ENCODE results near the gene LAMA2.

The LAMA2 gene

GRCh38 chr6:129360682-129360955, 477.7 kb downstream of the LAMA2 start:
- no peaks in the 10 kb centered on the region for H3K9me3 ChIP-seq
- TF ChIP-seq, protein P1, sequence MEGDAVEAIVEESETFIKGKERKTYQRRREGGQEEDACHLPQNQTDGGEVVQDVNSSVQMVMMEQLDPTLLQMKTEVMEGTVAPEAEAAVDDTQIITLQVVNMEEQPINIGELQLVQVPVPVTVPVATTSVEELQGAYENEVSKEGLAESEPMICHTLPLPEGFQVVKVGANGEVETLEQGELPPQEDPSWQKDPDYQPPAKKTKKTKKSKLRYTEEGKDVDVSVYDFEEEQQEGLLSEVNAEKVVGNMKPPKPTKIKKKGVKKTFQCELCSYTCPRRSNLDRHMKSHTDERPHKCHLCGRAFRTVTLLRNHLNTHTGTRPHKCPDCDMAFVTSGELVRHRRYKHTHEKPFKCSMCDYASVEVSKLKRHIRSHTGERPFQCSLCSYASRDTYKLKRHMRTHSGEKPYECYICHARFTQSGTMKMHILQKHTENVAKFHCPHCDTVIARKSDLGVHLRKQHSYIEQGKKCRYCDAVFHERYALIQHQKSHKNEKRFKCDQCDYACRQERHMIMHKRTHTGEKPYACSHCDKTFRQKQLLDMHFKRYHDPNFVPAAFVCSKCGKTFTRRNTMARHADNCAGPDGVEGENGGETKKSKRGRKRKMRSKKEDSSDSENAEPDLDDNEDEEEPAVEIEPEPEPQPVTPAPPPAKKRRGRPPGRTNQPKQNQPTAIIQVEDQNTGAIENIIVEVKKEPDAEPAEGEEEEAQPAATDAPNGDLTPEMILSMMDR (IDR thresholded peaks at IDR 0.05), result no peak
- H3K27me3 ChIP-seq, result no peaks in the 10 kb centered on the region
- no peak overlapping the region for H3K27ac ChIP-seq
- no peaks in the 10 kb centered on the region for H3K4me1 ChIP-seq (ENCODE audit: control insufficient read depth in 1 of 2, insufficient read depth in 1 of 2, low read depth in 1 of 2, low read length in 1 of 2)
- no peak overlapping the region for H3K4me3 ChIP-seq (ENCODE audit: low read depth in 1 of 2, low read length in 1 of 2)
- H3K36me3 ChIP-seq, result no peaks in the 10 kb centered on the region

DNA sequence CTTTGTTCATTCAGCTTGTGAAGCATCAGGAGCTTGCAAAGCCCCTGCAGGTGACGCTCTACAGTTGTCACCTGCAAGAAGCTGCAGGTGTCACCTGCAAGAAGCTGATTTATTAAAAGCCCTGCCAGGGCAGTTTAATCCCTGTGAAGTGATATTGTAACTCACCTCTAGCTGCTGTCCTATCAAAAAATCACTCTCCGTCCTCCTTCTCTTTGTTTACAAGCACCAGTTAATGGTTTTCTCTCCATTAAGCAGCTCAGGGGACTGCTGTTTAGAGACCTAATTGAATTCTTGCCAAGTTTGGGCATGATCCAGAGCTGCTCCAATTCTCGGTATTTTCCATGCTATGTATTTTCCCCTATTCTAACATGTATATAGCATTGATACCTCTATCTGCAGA, 481.1 kb downstream of the LAMA2 start:
- no peaks in the 10 kb centered on the region for H3K36me3 ChIP-seq
- no peak overlapping the region for H3K27ac ChIP-seq
- no peaks in the 10 kb centered on the region for H3K27me3 ChIP-seq
- no peaks in the 10 kb centered on the region for H3K9me3 ChIP-seq
- H3K4me3 ChIP-seq (ENCODE audit: low read depth in 1 of 2, low read length in 1 of 2), result no peak overlapping the region
- TF ChIP-seq, protein P1 (IDR thresholded peaks at IDR 0.05), result no peak
- H3K4me1 ChIP-seq (ENCODE audit: control insufficient read depth in 1 of 2, insufficient read depth in 1 of 2, low read depth in 1 of 2, low read length in 1 of 2), result no peaks in the 10 kb centered on the region

GRCh38 chr6:129364767-129365166, 481.8 kb downstream of the LAMA2 start:
- Histone ChIP-seq H3K36me3 (no peaks in the 10 kb centered on the region), H3K27ac (no peak overlapping the region), H3K9me3 (no peaks in the 10 kb centered on the region), H3K4me3 (ENCODE audit: low read depth in 1 of 2, low read length in 1 of 2) (no peak overlapping the region), H3K27me3 (no peaks in the 10 kb centered on the region), H3K4me1 (ENCODE audit: control insufficient read depth in 1 of 2, insufficient read depth in 1 of 2, low read depth in 1 of 2, low read length in 1 of 2) (no peaks in the 10 kb centered on the region)
- TF ChIP-seq, protein P1 (IDR thresholded peaks at IDR 0.05), result no peak

DNA sequence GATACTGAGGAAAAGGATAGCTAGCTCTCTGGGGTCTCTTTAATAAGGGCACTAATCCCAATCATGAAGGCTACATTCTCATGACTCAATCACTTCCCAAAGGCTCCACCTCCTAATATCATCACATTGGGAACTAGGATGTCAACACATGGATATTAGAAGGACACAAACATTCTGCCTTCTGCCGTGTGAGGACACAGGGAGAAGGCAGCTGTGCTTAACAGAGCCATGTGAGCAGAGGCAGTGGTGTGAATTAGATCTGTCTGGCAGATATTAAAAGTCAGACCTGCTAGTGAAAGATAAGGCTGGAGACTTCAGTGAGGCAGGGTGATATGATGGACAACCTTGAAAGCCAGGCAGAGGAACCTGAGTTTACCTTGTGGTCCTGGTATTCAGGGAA, 485.1 kb downstream of the LAMA2 start:
- no peaks in the 10 kb centered on the region for H3K4me1 ChIP-seq (ENCODE audit: control insufficient read depth in 1 of 2, insufficient read depth in 1 of 2, low read depth in 1 of 2, low read length in 1 of 2)
- H3K27ac ChIP-seq, result no peak overlapping the region
- no peaks in the 10 kb centered on the region for H3K27me3 ChIP-seq
- H3K4me3 ChIP-seq (ENCODE audit: low read depth in 1 of 2, low read length in 1 of 2), result no peak overlapping the region
- H3K36me3 ChIP-seq, result no peaks in the 10 kb centered on the region
- no peaks in the 10 kb centered on the region for H3K9me3 ChIP-seq
- TF ChIP-seq, protein P1 (IDR thresholded peaks at IDR 0.05), result no peak

DNA sequence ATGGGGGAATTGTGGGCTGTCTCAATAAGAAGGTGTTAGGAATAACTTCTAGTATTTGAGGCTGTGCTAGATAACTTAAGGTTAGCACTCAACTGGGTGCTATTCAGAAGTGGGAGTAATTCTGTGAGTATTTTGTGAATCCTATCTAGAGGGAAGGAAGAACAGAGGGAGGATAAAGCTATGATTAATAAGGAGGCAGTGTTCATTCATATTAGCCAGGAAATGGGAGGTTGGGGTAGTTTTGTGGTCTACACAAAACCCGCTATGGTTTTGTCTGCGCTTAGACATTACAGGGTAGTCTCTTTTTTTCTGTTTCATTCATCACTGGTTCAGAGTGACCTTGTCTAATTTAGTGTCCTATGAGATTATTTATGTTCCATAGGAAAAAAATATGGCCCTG, 486.0 kb downstream of the LAMA2 start:
- Histone ChIP-seq H3K4me3 (ENCODE audit: low read depth in 1 of 2, low read length in 1 of 2) (no peak overlapping the region), H3K4me1 (ENCODE audit: control insufficient read depth in 1 of 2, insufficient read depth in 1 of 2, low read depth in 1 of 2, low read length in 1 of 2) (no peaks in the 10 kb centered on the region), H3K36me3 (no peaks in the 10 kb centered on the region), H3K9me3 (no peaks in the 10 kb centered on the region), H3K27me3 (no peaks in the 10 kb centered on the region), H3K27ac (no peak overlapping the region)
- TF ChIP-seq, protein P1 (IDR thresholded peaks at IDR 0.05), result no peak

DNA sequence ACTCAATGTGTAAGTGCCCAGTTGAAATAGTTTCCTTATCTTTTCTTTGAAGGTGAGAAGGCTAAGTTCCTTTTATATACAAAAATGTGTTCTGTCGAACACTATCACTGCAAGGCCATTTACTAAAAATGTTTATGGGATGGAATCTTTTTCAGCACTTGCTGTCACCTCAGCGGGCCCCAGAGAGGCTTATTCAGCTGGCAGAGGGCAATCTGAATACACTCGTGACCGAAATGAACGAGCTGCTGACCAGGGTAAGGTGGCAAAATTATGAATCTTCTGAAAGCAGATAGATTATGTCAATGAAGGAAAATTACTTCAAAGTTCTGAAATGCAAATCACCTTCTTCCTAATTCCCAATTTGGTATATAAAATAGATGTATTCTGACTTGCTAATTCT, 486.8 kb downstream of the LAMA2 start:
- H3K9me3 ChIP-seq, result no peaks in the 10 kb centered on the region
- no peaks in the 10 kb centered on the region for H3K36me3 ChIP-seq
- H3K4me1 ChIP-seq (ENCODE audit: control insufficient read depth in 1 of 2, insufficient read depth in 1 of 2, low read depth in 1 of 2, low read length in 1 of 2), result no peaks in the 10 kb centered on the region
- TF ChIP-seq, protein P1 (IDR thresholded peaks at IDR 0.05), result no peak
- no peaks in the 10 kb centered on the region for H3K27me3 ChIP-seq
- no peak overlapping the region for H3K27ac ChIP-seq
- no peak overlapping the region for H3K4me3 ChIP-seq (ENCODE audit: low read depth in 1 of 2, low read length in 1 of 2)

All from neutrophil (primary cell).